ENCODE measurements around the gene MYMX.

DNA sequence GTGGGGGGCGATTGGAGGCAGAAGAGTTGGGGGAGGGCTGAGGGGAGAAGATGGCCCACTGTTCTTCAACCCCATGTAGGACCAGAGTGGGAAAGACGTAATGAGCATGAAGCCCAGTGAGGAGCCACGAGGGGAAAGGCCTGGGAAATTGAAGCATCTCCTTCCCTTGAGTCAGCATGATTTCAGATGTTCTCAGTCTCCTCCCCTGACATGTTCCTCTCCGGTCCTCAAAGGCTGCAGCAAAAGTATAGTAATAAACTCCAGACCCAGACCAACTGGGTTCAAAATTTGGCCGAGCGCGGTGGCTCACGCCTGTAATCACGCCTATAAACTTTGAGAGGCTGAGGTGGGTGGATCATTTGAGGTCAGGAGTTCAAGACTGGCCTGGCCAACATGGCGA, 50.5 kb downstream of the MYMX start:
- TF ChIP-seq, protein P1, sequence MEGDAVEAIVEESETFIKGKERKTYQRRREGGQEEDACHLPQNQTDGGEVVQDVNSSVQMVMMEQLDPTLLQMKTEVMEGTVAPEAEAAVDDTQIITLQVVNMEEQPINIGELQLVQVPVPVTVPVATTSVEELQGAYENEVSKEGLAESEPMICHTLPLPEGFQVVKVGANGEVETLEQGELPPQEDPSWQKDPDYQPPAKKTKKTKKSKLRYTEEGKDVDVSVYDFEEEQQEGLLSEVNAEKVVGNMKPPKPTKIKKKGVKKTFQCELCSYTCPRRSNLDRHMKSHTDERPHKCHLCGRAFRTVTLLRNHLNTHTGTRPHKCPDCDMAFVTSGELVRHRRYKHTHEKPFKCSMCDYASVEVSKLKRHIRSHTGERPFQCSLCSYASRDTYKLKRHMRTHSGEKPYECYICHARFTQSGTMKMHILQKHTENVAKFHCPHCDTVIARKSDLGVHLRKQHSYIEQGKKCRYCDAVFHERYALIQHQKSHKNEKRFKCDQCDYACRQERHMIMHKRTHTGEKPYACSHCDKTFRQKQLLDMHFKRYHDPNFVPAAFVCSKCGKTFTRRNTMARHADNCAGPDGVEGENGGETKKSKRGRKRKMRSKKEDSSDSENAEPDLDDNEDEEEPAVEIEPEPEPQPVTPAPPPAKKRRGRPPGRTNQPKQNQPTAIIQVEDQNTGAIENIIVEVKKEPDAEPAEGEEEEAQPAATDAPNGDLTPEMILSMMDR (IDR thresholded peaks at IDR 0.05; ENCODE audit: low read depth, low read length): no peak
- no peak for TF ChIP-seq POLR2A (IDR thresholded peaks at IDR 0.05; ENCODE audit: extremely low read depth, insufficient read length)
- TF ChIP-seq, protein P2, sequence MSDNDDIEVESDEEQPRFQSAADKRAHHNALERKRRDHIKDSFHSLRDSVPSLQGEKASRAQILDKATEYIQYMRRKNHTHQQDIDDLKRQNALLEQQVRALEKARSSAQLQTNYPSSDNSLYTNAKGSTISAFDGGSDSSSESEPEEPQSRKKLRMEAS (IDR thresholded peaks at IDR 0.05; ENCODE audit: low read depth, low read length): no peak

Data from NB4 (cell line).